ENCODE data around the gene HSD3B7. TPM values are rescaled to one million over a fixed set of nuclear protein-coding genes. Genes with fewer than 3 reads are reported as not detected.

HSD3B7 gene
- polyA plus RNA-seq, 1 donor (not counting 4 experiments of a cell fraction or from before 2014, with no cell fraction given): 2.0 TPM

DNA sequence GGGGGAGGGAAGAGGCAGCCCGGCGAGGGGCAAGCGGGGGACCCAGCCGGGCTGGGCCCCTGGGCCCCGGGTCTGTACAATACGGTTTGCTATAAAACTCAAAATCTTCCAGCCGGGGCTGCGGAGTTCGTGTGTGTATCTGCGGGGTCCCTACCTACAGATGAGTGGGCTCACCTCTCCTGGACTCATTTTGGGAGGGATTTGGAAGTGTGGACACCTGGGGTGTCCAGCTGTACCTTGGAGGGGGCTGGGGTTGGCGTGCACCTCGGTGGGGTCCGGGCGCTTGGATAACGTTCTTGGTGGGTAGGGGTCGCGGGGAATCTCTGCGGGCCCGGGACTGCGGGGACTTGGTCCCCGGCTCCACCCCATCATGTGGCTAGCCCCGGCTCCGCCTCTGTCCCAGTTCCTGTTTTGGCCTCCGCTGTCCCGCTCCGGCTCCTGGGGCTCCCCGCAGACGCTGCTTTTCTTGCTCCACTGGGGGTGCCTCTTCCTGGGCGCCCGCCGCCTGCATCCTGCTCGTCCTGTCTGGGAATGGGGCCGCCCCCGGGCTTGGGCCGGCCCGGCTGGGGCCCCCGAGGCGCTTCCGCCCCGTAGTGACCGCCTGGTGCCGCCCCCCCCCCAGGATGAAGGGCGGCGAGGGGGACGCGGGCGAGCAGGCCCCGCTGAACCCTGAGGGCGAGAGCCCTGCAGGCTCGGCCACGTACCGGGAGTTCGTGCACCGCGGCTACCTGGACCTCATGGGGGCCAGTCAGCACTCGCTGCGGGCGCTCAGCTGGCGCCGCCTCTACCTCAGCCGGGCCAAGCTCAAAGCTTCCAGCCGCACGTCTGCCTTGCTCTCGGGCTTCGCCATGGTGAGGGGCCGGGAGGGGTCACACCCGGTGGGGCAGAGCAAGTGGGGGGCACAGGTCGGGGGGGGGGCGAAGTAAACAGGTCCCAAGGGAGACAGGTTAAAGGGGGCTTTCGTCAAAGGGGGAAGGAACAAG is 36.0 kb upstream of the HSD3B7 start, which contains the start of gene ORAI3:
ORAI3 (plus strand) TSS at position 402 of the 983 bp plus-strand sequence; CDS start at position 624, 222 bp downstream.
- no peak for TF ChIP-seq EZH2 (IDR thresholded peaks at IDR 0.05; ENCODE audit: low read length)
- TF ChIP-seq, protein P1, sequence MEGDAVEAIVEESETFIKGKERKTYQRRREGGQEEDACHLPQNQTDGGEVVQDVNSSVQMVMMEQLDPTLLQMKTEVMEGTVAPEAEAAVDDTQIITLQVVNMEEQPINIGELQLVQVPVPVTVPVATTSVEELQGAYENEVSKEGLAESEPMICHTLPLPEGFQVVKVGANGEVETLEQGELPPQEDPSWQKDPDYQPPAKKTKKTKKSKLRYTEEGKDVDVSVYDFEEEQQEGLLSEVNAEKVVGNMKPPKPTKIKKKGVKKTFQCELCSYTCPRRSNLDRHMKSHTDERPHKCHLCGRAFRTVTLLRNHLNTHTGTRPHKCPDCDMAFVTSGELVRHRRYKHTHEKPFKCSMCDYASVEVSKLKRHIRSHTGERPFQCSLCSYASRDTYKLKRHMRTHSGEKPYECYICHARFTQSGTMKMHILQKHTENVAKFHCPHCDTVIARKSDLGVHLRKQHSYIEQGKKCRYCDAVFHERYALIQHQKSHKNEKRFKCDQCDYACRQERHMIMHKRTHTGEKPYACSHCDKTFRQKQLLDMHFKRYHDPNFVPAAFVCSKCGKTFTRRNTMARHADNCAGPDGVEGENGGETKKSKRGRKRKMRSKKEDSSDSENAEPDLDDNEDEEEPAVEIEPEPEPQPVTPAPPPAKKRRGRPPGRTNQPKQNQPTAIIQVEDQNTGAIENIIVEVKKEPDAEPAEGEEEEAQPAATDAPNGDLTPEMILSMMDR (optimal IDR thresholded peaks at IDR 0.05 in 1 of 3, IDR thresholded peaks at IDR 0.05 in 1 of 3, conservative IDR thresholded peaks at IDR 0.05 in 1 of 3; ENCODE audit: extremely low read depth in 1 of 3, insufficient read depth in 2 of 3, low read length in 3 of 3): no peak
- peak within 1 kb of the TSS; percentile 83 for H3K27ac ChIP-seq (ENCODE audit: control insufficient read depth, insufficient read depth, low read length)
- no peaks in the 10 kb centered on the region for H3K9me1 ChIP-seq (ENCODE audit: control insufficient read depth, extremely low read depth, insufficient read depth, low read length)
- H2AFZ ChIP-seq (ENCODE audit: control insufficient read depth, low read length): no peak within 1 kb of the TSS
- peak within 1 kb of the TSS; percentile 83 for H3K9ac ChIP-seq (ENCODE audit: control insufficient read depth, extremely low read depth, insufficient read depth, low read length)
- FAIRE-seq: no peak
- peaks cover 19% of the 10 kb centered on the region for H3K4me1 ChIP-seq (ENCODE audit: control insufficient read depth, extremely low read depth, insufficient read depth, low read length)
- H3K36me3 ChIP-seq (ENCODE audit: control insufficient read depth in 2 of 2, extremely low read depth in 1 of 2, insufficient read depth in 2 of 2, low read length in 2 of 2): peaks cover 9 to 13% of the 10 kb centered on the region in 2 experiments
- H3K9me3 ChIP-seq (ENCODE audit: control insufficient read depth, low read depth, low read length): no peaks in the 10 kb centered on the region
- no peaks in the 10 kb centered on the region for H3K27me3 ChIP-seq (ENCODE audit: control insufficient read depth, extremely low read depth, insufficient read depth, low read length)
- H3K79me2 ChIP-seq (ENCODE audit: control insufficient read depth, insufficient read depth, low read length): no peaks in the 10 kb centered on the region
- dilution Hi-C loops (cut with MboI; ENCODE audit: extremely low pct_ligation_motif_present, low sequenced_read_pairs): no loop called here
- H4K20me1 ChIP-seq (ENCODE audit: control insufficient read depth, extremely low read depth, insufficient read depth, low read length): no peaks in the 10 kb centered on the region
- H3K4me3 ChIP-seq (ENCODE audit: control insufficient read depth in 2 of 3, extremely low read depth in 1 of 3, insufficient read depth in 2 of 3, low read depth in 1 of 3, low read length in 3 of 3): peak within 1 kb of the TSS; percentile 50 to 84 (median 82)
- H3K4me2 ChIP-seq (ENCODE audit: control insufficient read depth, extremely low read depth, insufficient read depth, low read depth, low read length): peak within 1 kb of the TSS; percentile 98
- no peak for DNase-seq (ENCODE audit: low read depth, low spot score)

DNA sequence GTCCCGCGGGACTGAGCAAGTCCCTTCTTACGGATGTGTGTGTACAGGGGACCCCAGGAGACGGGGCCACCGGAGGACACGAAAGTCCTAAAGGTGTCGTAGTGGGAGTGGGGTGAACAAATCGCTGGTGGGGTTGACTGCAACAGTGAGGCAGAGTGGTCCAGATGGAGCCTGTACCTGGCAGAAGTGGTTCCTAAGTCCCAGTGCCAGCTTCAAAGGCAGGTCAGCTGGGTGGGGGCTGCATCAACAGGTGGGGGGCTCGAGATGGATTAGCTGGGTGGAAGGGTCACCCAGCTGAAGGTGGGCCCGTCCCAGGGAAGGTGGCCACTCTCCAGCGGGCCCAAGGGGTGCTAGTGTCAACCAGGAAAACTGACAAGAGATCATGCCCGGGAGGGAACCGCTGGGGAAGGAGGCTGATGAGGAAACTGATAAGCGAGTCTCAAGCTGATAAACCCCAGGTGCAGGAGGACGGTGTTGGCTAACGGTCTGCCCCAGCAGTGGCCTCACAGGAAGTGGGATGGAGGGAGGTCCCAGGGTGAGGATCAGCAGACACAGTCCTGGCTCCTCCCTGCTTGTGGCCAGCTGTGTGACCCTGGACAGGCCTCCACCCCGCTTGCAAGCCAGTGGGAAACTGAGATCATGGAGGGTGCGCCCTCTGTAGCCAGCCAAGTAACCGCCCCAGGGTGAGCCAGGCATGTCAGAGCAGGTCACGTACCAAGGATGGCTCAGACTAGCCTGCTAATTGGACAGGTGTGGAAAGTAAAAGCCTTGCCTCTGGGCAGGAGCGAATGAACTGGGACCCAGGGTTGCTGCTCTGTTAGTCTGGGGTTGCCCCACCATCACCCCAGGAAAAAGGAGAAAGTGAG is 35.1 kb upstream of the HSD3B7 start:
- H3K27me3 ChIP-seq (ENCODE audit: control insufficient read depth, extremely low read depth, insufficient read depth, low read length): no peaks in the 10 kb centered on the region
- peak overlapping the region; percentile 50 to 84 (median 82) for H3K4me3 ChIP-seq (ENCODE audit: control insufficient read depth in 2 of 3, extremely low read depth in 1 of 3, insufficient read depth in 2 of 3, low read depth in 1 of 3, low read length in 3 of 3)
- H3K9me1 ChIP-seq (ENCODE audit: control insufficient read depth, extremely low read depth, insufficient read depth, low read length): no peaks in the 10 kb centered on the region
- no peaks in the 10 kb centered on the region for H3K9me3 ChIP-seq (ENCODE audit: control insufficient read depth, low read depth, low read length)
- H2AFZ ChIP-seq (ENCODE audit: control insufficient read depth, low read length): no peak overlapping the region
- H3K4me1 ChIP-seq (ENCODE audit: control insufficient read depth, extremely low read depth, insufficient read depth, low read length): peaks cover 19% of the 10 kb centered on the region
- TF ChIP-seq, protein P1 (optimal IDR thresholded peaks at IDR 0.05 in 1 of 3, IDR thresholded peaks at IDR 0.05 in 1 of 3, conservative IDR thresholded peaks at IDR 0.05 in 1 of 3; ENCODE audit: extremely low read depth in 1 of 3, insufficient read depth in 2 of 3, low read length in 3 of 3): peak; percentile 23 to 47 (median 28)
- TF ChIP-seq EZH2 (IDR thresholded peaks at IDR 0.05; ENCODE audit: low read length): no peak
- no peaks in the 10 kb centered on the region for H4K20me1 ChIP-seq (ENCODE audit: control insufficient read depth, extremely low read depth, insufficient read depth, low read length)
- peak; percentile 91 for FAIRE-seq
- peak overlapping the region; percentile 83 for H3K9ac ChIP-seq (ENCODE audit: control insufficient read depth, extremely low read depth, insufficient read depth, low read length)
- peak; percentile 98 for DNase-seq (ENCODE audit: low read depth, low spot score)
- H3K79me2 ChIP-seq (ENCODE audit: control insufficient read depth, insufficient read depth, low read length): no peaks in the 10 kb centered on the region
- peak overlapping the region; percentile 98 for H3K4me2 ChIP-seq (ENCODE audit: control insufficient read depth, extremely low read depth, insufficient read depth, low read depth, low read length)
- peak overlapping the region; percentile 83 for H3K27ac ChIP-seq (ENCODE audit: control insufficient read depth, insufficient read depth, low read length)
- H3K36me3 ChIP-seq (ENCODE audit: control insufficient read depth in 2 of 2, extremely low read depth in 1 of 2, insufficient read depth in 2 of 2, low read length in 2 of 2): peaks cover 5 to 8% of the 10 kb centered on the region in 2 experiments
- dilution Hi-C loops (cut with MboI; ENCODE audit: extremely low pct_ligation_motif_present, low sequenced_read_pairs): no loop called here
